HUDEP-2 (cell line): ENCODE measurements around the gene EBF3.

ENCODE experiments used
- DNase-seq, 76 experiments: peaks; one replicate each; lab custom pipeline; 2025; ENCODE audit not compliant: unreplicated experiment in 76 of 76; lab: John Stamatoyannopoulos, UW

Gene EBF3

DNA sequence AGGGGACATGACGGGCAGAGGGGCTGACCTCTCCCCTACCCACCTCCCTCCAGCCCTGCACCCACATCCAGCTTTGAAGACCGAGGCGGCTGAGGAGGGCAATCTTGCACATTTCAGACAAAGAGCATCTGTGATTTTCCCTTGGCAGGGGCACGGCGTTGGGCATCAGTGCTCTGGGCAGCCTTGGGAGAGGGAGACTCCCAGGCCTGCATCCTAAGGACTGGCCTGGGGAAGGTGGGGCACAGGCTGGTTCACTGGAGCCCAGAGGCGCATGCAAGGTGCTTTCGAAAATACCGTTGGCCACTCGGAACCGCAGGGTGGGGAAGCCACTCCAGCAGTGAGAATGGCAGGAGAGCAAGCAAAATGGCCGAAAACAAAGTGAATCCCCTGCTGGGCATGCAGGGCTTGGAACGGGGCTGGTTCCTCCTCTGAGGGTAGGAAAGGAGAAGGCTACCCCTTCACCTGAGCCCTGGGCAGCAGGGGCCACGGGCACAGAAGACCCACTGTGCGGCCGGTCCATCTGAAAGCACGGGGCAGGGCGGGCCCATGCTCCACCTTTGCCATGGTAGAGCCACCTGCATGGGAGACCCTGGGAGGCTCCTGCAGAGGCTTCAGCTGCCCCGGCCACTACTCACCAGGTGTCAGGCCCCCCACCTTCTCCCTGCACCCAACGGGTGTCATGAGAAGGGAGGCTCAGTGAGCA, 49.8 kb downstream of the EBF3 start:
- DNase-seq = no peak

DNA sequence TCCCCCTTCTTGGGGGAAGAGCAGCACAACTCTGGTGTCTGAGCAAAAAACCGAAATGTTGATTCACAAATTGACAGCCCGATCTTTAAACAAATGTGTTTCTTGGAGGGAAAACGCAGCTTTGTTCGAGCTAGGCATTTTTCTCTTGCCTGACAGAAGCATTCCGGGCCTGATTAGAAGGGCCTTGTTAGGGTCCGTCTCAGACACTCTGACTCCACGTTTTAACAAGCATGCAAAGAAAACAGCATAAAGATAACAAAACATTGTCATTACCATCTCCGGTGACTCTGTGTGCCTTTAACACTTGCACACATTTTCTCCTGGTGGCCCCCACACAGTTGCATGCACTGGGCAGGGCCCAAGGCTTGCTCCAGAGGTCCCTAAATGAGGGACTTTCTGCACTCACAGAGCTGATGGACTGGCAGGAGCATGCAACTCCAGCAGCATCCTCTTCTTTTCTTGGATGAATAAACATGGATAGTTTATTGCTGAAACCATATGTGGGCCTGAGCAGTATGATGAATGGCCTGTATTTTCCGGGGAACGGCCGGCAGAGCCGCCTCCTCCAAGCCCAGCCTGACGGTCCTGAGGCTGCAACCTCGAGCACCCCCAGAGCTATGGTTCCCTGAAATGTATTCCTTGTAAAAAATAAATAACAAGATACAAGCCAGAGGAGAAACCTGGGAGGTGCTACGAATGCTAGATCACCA, 50.9 kb downstream of the EBF3 start:
- DNase-seq = no peak

DNA sequence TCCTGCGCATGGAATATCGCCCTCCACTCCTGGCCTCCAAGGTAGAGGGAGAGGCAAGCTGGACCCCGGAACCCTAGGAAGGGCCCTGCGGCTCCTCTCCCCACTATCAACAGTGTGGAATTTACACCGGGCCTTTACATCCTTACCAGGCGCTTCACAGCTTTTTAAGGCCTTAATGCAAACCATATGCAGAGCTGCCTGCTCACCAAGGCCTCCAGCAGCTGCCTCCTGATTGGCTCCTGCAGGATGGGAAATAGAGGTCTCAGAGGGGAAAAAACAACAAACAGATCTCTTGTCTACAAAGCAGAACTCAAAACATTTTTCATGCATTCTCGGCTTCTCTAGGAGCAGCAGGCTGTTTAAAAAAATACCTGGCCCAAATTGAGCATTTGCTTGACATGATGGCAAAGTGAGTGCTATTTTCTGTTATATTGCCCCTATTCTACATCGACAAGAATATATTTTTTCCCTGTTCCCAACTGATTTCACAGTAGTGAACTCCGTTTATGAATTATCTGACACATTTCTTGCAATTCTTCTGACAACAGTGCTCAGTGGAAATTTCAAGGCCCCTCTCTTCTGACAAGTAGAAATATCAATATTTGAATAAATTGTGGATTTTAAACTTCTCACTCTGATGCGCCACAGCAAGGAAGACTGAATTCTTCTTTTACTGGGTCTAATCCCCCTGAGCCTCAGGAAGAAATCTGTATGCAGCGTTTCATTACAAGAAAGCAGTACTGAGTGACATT, 51.7 kb downstream of the EBF3 start:
- DNase-seq = no peak

DNA sequence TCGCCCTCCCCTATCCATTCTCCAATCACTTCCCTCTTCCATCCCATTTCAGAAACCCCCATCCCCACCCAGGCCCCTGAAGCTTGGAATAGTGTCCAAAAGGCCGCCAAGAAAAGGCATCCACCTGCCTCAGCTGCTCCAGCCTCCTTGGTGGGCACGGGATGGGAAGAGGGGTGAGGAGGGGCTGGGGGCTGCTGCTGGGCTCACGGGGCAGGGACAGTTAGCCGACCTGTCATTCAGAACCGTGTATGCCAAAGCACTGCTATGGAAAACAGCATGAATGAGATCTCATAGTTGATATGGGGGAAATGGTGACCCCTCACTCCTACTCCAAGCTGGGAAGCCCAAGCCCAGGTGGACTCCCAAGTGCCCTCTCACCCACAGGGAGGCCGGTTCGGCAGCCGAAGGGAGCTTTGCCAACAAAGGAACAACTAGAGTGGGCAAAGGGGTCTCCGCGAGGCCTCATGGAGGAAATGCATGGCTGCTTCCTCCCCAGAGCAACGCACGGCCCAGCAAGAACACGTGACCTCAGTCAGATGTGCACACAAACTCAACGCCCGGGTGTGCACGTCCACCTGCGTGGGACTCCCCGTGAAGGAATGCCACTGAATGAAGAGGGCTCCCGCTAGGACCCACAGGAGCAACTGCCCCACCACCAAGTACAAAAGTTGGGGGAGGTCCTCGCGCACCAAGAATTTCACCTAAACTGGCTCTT, 52.5 kb downstream of the EBF3 start:
- no peak for DNase-seq

DNA sequence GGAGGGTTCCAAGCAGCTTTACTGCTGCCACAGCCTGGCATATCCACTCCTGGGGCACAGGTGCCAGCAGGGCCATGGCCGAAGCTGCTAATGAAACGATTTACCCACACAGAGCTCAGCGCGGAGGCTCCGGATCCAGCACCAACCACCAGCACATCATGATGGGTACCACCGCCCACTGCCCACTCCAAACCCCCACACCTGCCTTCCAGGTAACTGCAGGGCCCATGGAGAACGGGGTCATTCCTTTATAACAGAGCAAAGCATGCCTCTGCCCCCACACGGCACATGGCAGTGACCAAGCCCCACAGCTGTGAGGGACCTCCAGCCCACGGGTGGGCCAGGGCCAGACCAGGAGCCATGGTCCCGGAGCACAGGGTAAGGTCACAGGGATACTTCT, 53.2 kb downstream of the EBF3 start:
- DNase-seq = no peak

DNA sequence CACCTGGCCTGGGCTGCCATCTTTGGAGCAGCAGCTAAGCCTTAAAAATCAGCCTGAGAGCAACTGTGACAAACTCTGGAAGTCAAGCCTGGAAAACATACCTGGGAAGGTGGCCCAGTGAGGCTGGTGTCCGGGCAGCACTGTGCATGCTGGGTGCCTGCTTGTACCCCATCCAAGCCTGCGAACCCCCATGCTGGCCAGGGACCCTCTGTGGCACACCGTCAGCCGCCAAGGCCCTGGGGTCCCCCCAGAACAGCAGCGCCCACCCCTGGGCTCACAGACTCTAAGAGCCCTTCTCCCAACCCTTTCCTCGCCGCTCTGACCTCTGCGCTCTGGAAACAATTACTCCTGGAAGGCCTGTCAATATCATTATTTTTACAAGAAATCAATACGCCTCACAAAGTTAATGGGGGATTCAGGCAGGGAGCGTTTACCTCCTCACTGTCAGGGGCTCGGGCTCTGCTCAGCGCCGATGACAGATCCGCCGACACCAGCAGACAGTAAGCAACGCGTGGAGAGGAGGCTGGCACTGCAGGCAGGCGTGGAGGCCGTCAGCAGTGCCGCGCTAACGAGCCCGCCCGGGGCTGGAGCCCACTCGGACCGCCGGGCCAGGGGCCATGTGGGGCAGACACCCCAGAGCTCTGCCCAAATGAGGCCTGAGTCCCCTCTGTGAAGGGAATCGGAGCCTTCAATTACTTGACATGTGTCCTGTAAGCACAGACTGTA, 54.4 kb downstream of the EBF3 start:
- no peak for DNase-seq

DNA sequence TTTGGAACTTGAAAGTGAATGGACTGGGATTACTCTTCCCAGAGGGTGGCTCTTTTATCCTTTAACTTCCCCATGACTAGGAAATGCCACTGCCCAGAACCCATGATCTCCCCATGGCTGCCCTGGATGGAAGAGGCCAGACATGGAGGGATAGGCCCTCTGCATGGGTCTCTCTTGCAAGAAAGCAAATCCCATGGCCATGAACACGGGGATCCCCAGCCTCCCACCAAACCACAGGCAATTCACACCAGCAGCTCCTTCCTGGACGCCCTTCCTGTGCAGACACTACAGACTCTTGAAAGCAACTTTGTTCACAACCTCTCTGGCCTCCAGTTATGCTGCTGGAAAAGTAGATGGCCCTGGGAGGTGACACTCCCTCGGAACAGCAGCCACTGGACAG, 55.0 kb downstream of the EBF3 start:
- DNase-seq = no peak

DNA sequence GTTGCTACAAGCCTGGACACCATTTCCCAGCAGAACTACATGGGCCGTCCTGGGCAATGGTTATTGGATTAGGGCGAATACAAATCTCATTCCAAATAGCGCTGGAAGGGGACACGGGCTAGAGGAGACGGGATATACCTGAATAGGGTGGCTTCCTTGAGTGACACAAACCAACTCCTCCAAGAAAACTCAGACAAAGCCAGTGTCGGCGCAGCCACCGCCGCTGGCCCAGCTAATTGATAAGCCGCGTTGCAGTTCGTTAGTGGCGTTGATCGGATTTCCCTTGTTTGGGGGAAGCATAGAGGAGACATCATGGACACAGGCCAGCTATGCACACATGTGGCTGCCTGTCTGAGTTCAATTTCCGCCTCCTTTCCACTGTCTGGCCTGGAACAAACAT, 55.7 kb downstream of the EBF3 start:
- DNase-seq = no peak

DNA sequence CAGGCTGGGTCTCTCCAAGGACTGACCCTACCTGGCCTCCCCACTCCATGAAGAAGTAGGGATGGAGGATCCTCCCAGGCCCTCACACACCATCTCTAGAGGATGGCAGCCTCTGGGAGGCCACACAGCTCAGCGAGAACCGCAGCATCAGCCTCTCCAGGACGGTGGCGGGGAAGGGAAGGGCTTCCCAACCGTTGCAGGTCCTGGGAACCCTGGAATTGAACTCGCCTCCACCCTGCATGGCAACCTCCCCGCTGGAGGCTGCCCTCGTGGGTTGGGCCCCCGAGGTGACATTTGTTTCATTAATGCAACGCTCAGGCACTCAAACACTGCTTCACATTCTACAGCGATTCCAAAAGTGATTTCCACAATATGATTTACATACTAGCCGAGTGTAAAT, 58.5 kb downstream of the EBF3 start:
- no peak for DNase-seq

DNA sequence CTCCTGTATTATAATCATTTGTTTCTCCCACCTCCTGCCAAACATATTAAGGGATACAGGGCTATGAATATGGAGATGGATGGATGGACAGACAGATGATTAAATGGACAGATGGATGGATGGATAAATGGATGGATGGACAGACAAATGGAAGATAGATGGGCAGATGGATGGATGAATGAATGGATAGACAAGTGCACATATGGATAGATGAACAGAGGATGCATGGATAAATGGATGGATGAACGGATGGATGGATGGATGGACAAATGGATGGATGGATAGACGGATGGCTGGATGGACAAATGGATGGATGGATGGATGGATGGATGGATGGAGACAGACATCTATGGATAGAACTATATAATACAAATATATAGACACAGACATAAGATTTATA, 59.8 kb downstream of the EBF3 start:
- no peak for DNase-seq

DNA sequence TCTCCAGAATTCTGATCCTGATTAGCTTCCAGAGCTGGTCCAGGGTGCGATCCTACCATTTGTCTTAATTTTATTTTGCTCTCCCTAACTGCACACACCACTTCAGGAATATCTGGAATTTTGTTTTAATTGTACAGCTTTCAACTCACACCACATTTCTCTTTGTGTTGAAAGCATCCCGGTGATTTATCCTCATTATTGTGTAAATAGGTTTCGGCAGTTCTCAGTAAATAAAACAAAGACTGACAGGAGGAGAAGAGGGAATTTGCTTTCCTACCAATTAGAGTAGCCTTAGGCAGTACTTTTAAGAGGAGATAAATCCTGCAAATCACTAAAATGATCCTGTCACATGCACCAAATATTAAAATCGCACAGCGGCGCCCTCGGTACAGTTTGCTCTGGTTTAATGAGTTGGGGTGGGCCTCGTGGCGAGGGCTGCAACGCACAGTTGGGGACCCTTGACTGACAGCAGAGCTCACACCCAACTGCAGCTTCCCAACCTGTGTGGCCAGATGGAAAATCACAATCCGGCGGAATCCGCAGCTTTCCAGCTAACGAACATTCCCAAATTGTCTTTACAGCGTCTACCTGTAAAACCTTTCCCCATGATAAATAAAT, 62.6 kb downstream of the EBF3 start:
- no peak for DNase-seq

DNA sequence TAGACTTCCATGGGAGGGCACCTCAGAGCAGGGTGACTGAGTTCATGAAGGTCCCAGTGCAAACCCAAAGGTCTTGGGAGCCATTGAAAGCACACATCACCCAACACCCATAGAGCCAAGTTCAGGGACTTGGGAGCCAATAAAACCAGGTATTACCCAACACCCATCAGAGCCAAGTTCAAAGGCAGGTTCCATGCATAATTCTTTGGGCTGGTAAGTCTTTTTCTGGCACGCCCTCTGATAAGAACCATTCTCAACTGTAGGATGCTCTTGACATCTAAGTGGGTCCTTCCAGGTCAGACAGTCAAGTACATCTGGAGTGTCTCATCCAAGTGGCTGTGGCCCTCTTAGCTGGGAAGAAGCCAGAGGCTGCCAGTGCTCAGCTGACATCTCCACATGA, 63.2 kb downstream of the EBF3 start:
- DNase-seq = no peak

DNA sequence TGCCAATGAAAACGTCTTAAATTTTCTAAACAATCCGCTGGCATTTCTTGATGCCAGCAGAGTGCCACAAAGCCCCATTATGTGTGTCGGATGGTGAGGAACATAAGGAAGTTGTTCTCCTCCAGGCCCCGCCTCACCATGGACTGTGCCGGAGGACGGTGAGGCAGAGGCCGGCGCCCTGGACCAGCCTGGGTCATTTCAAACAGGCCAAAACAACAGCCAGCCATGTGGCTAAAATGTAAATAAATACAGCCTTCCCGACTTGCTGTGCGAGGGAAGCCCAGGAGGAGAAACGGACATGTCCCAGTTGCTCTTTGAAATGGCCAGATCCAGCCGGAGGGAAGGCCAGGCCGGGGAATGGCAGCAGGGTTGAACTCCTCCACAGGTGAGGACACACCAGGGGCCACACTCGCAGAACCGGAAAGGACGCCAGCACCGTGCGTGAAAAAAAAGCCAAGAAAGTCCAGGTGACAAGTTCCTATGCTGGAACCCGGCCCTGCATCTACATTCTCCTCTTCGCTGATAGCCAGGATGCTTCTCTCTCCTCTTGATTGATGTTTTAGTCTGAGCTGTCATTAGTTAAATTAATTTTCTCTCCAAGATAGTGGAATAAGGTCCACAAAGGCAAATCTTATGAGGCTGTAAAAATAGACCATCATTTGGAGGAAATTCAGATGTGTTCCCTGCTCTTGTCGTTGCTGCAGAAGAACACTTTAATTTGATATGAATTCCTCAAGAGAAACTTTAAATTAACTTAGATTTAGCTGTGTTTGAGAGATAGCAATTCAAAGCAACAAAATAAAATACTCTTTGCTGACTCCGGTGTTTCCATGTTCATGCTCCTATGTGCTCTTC, 64.6 kb downstream of the EBF3 start:
- no peak for DNase-seq

DNA sequence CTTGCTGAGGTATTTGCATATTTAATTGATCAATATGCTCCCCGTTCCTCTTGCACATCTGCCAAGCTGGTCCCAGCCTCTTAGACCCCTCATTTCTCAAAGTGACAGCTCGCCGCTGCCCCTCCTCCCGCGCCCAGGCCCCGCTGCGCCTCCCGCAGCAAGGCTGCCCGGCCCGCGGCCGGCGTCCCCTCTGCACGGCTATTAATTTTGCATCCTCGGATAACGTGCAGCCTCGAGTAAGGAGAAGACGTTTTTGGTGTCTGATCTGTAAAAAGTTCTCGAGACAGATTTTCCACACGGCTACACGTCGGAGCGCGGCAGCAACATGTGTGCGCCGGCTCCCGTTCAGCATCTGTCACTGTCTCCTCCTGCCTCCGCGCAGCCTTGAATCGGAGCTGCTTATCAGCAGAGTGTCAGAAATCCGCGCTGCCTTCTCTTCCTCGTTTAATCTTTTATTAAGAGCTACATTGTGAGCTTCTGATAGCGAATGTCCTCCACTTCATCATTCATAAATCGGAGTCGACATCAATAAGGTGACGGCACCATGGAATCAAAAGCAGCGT, 65.3 kb downstream of the EBF3 start:
- DNase-seq = no peak

DNA sequence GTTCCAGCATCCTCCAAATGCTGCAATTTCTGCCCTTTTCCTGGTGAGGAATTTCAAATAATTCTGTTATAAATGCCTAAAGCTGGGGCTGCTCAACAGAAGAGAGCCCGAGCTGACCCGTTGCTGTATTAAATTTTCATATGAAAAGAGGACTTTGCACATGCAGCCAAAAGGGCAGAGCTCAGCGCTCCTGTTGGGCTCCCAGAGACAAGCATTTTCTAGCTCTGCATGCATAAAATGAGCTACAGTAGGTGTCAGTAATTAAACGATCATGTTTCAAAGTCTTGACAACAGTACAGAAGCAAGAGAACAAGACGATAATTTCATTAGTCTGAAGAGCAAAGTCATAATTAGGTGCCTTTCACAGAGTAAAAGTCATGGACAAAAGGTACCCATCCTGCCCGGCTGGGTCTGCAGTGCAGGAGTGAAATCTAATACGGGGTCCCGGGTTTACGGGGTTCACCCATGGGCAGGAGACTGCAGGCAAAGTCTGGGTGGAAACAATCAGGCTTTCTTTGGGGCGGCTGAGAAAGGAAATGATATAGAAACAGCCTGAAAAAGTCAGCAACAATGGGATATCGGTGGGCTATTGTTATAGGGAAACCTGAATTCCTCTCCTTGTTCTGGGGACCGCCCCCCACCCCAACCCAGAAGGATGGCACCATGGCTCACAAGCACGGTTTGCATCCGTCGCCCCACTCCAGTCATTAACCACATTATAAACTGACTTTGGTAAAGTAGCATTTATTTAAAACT, 66.0 kb downstream of the EBF3 start:
- DNase-seq = no peak

DNA sequence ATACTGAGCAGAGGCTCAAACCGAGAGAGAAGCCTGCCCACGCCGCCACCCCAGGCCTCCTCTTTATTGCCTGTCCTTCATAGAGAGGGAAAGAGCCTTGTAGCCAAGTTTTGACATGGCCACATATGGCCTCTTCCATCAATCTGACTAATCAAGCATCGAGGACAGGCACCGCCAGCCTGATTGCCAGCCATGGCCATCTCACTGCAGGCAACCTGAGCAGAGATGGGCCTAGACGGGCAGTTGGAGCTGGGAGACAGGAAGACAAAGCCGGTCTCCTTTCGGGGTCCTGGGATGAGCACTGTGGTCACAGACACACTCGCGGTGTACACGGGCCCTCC, 67.2 kb downstream of the EBF3 start:
- DNase-seq = no peak

DNA sequence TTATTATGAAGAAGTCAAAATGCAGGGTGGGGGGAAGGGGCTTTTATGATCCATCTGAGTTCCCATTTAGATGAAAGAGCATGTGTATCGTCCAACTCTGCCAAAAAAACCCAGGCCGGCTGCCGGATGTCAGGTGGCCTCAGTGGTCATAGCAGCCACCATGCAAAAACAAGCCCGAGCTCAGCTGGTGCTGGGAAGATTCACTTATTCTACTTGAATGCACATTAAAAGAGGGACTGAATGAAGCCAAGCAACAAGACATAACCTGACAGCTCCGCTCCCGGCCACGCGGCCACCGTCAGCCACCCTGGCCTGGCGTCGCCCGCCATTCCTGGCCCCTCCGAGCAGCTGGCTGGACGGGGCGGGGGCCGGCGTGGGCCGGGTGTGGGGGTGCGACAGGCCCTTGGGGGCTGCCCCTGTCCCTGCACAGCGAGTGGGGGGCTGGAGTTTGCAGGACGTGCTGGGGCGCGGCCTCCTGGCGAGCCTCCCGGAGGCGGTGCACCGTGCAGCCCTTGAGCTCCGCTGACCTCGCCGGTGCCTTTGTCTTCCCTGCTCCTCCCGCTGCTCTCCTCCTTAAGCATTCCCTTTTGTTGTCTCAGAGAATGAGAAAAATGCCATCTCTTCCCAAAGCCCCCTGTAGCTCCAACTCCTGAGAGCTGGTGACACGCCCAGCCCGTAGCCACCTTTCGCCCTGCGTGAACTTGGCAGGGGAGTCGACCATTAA, 67.8 kb downstream of the EBF3 start:
- DNase-seq = no peak

DNA sequence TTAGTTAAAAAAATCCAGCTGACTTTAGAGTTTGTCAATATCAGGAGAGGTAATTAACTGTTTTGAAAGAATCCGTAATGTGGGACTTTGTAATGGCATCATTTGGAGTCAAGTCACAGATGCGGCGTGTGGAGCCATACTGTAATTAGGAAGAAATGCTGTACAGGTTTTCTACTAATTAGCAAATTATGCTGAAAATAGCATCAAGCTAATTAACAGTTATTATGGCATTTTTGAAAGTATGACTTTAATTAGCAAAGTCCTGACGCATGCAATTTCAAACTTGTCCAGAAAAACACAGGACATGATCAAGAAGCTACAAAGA, 68.3 kb downstream of the EBF3 start:
- DNase-seq = no peak
